GM06990 (cell line): ENCODE data around the gene ATG10.

Experiments
- DNase-seq: peaks from one replicate; pipeline ENCODE4 v3.0.0-alpha.2; 2011; ENCODE audit not compliant: insufficient read length; ENCODE audit errors: extremely low read depth
- H3K27me3 ChIP-seq: replicated peaks from 2 replicates; pipeline ENCODE4 v1.6.0; 2011; ENCODE audit warnings: low read length; ENCODE audit not compliant: control insufficient read depth, insufficient read depth
- H3K36me3 ChIP-seq: 2 replicates; pipeline ENCODE4 v1.5.1; 2011; ENCODE audit warnings: low read length; ENCODE audit not compliant: control insufficient read depth, insufficient read depth
- H3K4me3 ChIP-seq: replicated peaks from 2 replicates; pipeline ENCODE4 v1.5.1; 2011; ENCODE audit warnings: low read depth, mild to moderate bottlenecking, control low read depth, low read length
- CTCF ChIP-seq: IDR thresholded peaks from 2 replicates; pipeline ENCODE4 v1.5.1; 2011; ENCODE audit warnings: low read length, control low read depth, mild to moderate bottlenecking, inconsistent platforms; ENCODE audit not compliant: insufficient read depth, poor library complexity, severe bottlenecking

The ATG10 gene

GRCh38 chr5:82068723-82069122 lies 96.9 kb downstream of the ATG10 start:
- no peak for TF ChIP-seq CTCF
- no peak for DNase-seq
- no peaks in the 10 kb centered on the region for H3K36me3 ChIP-seq
- H3K27me3 ChIP-seq: no peaks in the 10 kb centered on the region
- H3K4me3 ChIP-seq: no peak overlapping the region

- no peak for TF ChIP-seq CTCF
- Histone ChIP-seq H3K27me3 (no peaks in the 10 kb centered on the region), H3K36me3 (no peaks in the 10 kb centered on the region), H3K4me3 (no peak overlapping the region)
- DNase-seq: no peak
These were observed 100.3 kb downstream of the ATG10 start for GRCh38 chr5:82072138-82072537.

- TF ChIP-seq CTCF: no peak
- no peaks in the 10 kb centered on the region for H3K27me3 ChIP-seq
- no peak overlapping the region for H3K4me3 ChIP-seq
- H3K36me3 ChIP-seq: no peaks in the 10 kb centered on the region
- no peak for DNase-seq
These were observed 101.4 kb downstream of the ATG10 start for GRCh38 chr5:82073179-82073578.

GRCh38 chr5:82074950-82075349 lies 103.1 kb downstream of the ATG10 start:
- no peak for TF ChIP-seq CTCF
- no peak for DNase-seq
- no peak overlapping the region for H3K4me3 ChIP-seq
- no peaks in the 10 kb centered on the region for H3K36me3 ChIP-seq
- no peaks in the 10 kb centered on the region for H3K27me3 ChIP-seq

GRCh38 chr5:82077496-82077895 lies 105.7 kb downstream of the ATG10 start:
- Histone ChIP-seq H3K4me3 (no peak overlapping the region), H3K36me3 (no peaks in the 10 kb centered on the region)
- TF ChIP-seq CTCF: no peak

GRCh38 chr5:82091617-82092016 lies 119.8 kb downstream of the ATG10 start:
- no peak for DNase-seq
- TF ChIP-seq CTCF: no peak
- Histone ChIP-seq H3K27me3 (no peaks in the 10 kb centered on the region), H3K36me3 (no peaks in the 10 kb centered on the region), H3K4me3 (no peak overlapping the region)

More at GRCh38 chr5:82077496-82077895, 105.7 kb downstream of the ATG10 start:
- no peak for DNase-seq
- no peaks in the 10 kb centered on the region for H3K27me3 ChIP-seq
